Breast epithelium (tissue), 3 donors: ENCODE results near the gene ATG10.

Experiments
- POLR2A ChIP-seq: fragments of 450-650 bp; IDR thresholded peaks from one replicate; pipeline ENCODE4 v1.6.1; 2016; ENCODE audit warnings: antibody characterized with exemption, mild to moderate bottlenecking, moderate library complexity
- POLR2AphosphoS5 ChIP-seq, 3 donors: sonication (generic); formaldehyde crosslinking; IDR thresholded peaks; one replicate each; pipeline ENCODE4 v1.6.1; 2017; ENCODE audit warnings: antibody characterized with exemption in 3 of 3
- TF ChIP-seq, protein P1 (sequence below), 3 donors: fragments of 450-650 bp; IDR thresholded peaks; one replicate each; pipeline ENCODE4 v1.5.1; 2016 to 2017; ENCODE audit warnings: antibody characterized with exemption in 3 of 3, mild to moderate bottlenecking in 3 of 3, moderate library complexity in 3 of 3

DNA sequence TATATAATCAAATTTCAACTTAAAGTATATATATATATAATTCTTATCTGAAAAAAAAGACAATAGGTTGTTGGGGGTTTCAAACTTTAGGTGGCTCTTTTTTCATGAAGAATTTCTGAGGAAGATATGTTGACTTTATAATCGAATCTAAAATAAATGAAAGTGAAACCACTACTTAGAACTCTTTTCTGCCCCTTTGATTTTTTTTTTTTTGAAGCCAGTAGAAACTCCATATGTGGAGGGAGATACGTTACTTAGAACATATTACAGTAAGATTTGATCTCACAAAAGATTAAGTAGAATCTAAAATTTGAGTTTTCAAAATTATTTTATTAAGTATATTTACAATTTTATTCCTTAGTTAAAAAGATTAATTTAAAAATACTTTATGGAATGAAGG lies 96.9 kb downstream of the ATG10 start:
- TF ChIP-seq POLR2A, result no peak
- TF ChIP-seq, protein P1, sequence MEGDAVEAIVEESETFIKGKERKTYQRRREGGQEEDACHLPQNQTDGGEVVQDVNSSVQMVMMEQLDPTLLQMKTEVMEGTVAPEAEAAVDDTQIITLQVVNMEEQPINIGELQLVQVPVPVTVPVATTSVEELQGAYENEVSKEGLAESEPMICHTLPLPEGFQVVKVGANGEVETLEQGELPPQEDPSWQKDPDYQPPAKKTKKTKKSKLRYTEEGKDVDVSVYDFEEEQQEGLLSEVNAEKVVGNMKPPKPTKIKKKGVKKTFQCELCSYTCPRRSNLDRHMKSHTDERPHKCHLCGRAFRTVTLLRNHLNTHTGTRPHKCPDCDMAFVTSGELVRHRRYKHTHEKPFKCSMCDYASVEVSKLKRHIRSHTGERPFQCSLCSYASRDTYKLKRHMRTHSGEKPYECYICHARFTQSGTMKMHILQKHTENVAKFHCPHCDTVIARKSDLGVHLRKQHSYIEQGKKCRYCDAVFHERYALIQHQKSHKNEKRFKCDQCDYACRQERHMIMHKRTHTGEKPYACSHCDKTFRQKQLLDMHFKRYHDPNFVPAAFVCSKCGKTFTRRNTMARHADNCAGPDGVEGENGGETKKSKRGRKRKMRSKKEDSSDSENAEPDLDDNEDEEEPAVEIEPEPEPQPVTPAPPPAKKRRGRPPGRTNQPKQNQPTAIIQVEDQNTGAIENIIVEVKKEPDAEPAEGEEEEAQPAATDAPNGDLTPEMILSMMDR (IDR thresholded peaks at IDR 0.05), result no peak
- no peak for TF ChIP-seq POLR2AphosphoS5 (IDR thresholded peaks at IDR 0.05)
